Naive thymus-derived CD4-positive, alpha-beta T cell (primary cell): ENCODE measurements around the gene ZNHIT6. TPM values are rescaled to one million over a fixed set of nuclear protein-coding genes. Genes with fewer than 3 reads are reported as not detected.

ENCODE experiments used
- ATAC-seq: fragments of 150-1000 bp; cut with Tn5 transposase; 2 replicates; pipeline ENCODE4 v1.10.0; 2021; ENCODE audit warnings: mild to moderate bottlenecking, moderate library complexity
- CTCF ChIA-PET: fragments of 350-600 bp; sonication (Branson Sonifier 250); formaldehyde crosslinking; loops from one replicate; lab custom pipeline; 2021; ENCODE audit warnings: antibody characterized with exemption; lab: Charles Lee
- POLR2A ChIA-PET: fragments of 350-600 bp; sonication (Branson Sonifier 250); formaldehyde crosslinking; loops from one replicate; lab custom pipeline; 2021; ENCODE audit warnings: antibody characterized with exemption, inconsistent platforms; lab: Charles Lee
- DNase-seq, 9 donors: peaks; one replicate each; pipeline versions ENCODE4 v3.0.0 to v3.0.0-alpha.2; 2020 to 2022; ENCODE audit warnings: mixed read lengths in 1 of 9
- H3K27ac ChIP-seq: one replicate; pipeline ENCODE4 v1.7.0; 2013; ENCODE audit warnings: mild to moderate bottlenecking, low read depth, low read length, moderate library complexity
- H3K27me3 ChIP-seq, 2 donors: one replicate each; pipeline ENCODE4 v1.7.0; 2013; ENCODE audit warnings: low read length in 2 of 2, mild to moderate bottlenecking in 2 of 2, moderate library complexity in 2 of 2; ENCODE audit not compliant: control insufficient read depth in 2 of 2, insufficient read depth in 2 of 2
- H3K36me3 ChIP-seq, 3 experiments: 1 replicate in 2 of 3; 2 replicates in 1 of 3; pipeline ENCODE4 v1.7.0; 2013; ENCODE audit warnings: low read length in 3 of 3, mild to moderate bottlenecking in 3 of 3, moderate library complexity in 1 of 3; ENCODE audit not compliant: insufficient read depth in 3 of 3, control insufficient read depth in 2 of 3
- H3K4me1 ChIP-seq, 2 donors: one replicate each; pipeline ENCODE4 v1.7.0; 2013; ENCODE audit warnings: low read length in 2 of 2, mild to moderate bottlenecking in 2 of 2, moderate library complexity in 1 of 2; ENCODE audit not compliant: control insufficient read depth in 2 of 2, insufficient read depth in 2 of 2
- H3K4me3 ChIP-seq: 2 replicates; pipeline ENCODE4 v1.7.0; 2013; ENCODE audit warnings: mild to moderate bottlenecking, low read length
- H3K9me3 ChIP-seq, 3 experiments: 1 replicate in 2 of 3; 2 replicates in 1 of 3; pipeline ENCODE4 v1.7.0; 2013; ENCODE audit warnings: low read length in 3 of 3; ENCODE audit not compliant: control insufficient read depth in 2 of 3
- H3K27ac Mint-ChIP-seq, 9 donors: one replicate each; pipeline ENCODE4 v1.8.0; 2020 to 2022; ENCODE audit warnings: mixed read lengths in 9 of 9, mild to moderate bottlenecking in 8 of 9, moderate library complexity in 5 of 9, inconsistent platforms in 2 of 9
- H3K27me3 Mint-ChIP-seq, 5 donors: one replicate each; pipeline ENCODE4 v1.8.0; 2021 to 2022; ENCODE audit warnings: mixed read lengths in 5 of 5, mild to moderate bottlenecking in 1 of 5
- H3K36me3 Mint-ChIP-seq, 5 donors: one replicate each; pipeline ENCODE4 v1.8.0; 2020 to 2022; ENCODE audit warnings: mixed read lengths in 5 of 5, mild to moderate bottlenecking in 3 of 5, inconsistent platforms in 1 of 5
- H3K4me1 Mint-ChIP-seq, 7 donors: one replicate each; pipeline ENCODE4 v1.8.0; 2020 to 2022; ENCODE audit warnings: mixed read lengths in 7 of 7, mild to moderate bottlenecking in 3 of 7, inconsistent platforms in 1 of 7
- H3K4me3 Mint-ChIP-seq, 10 donors: one replicate each; pipeline ENCODE4 v1.8.0; 2020 to 2022; ENCODE audit warnings: mild to moderate bottlenecking in 10 of 10, mixed read lengths in 10 of 10, moderate library complexity in 6 of 10, inconsistent platforms in 2 of 10
- H3K9me3 Mint-ChIP-seq, 11 donors: one replicate each; pipeline ENCODE4 v1.8.0; 2020 to 2022; ENCODE audit warnings: mixed read lengths in 11 of 11, mild to moderate bottlenecking in 4 of 11, inconsistent platforms in 1 of 11, moderate library complexity in 1 of 11
- intact Hi-C, 2 donors: fragments of 100-400 bp; cut with micrococcal nuclease; formaldehyde crosslinking; loops; one replicate each; pipeline ENCODE4 v1.15.1; 2023
- polyA plus RNA-seq, 2 donors: library from polyadenylated mRNA; unstranded; fragments of 300-500 nt; fragmentation: Illumina TruSeq; gene quantifications; one replicate each; pipeline ENCODE4 v1.2.3, GENCODE V29; 2021
- total RNA-seq, 6 experiments: library from RNA in 5 of 6; stranded (reverse) in 5 of 6; gene quantifications; 1 replicate in 5 of 6; 2 replicates in 1 of 6; pipeline ENCODE4 v1.2.3 and lab custom pipeline; 2021 to 2026

The ZNHIT6 gene
- total and polyA plus RNA-seq, 7 experiments from 2014 or later = 13.8 to 22.2 (median 20.4) TPM

- Mint-ChIP-seq H3K4me3 (no peak overlapping the region), H3K27me3 (no peaks in the 10 kb centered on the region), H3K36me3 (peaks cover 12 to 41% (median 32%) of the 10 kb centered on the region in 5 donors), H3K27ac (no peak overlapping the region), H3K4me1 (peaks cover 0 to 7% (median 0%) of the 10 kb centered on the region in 7 donors), H3K9me3 (no peaks in the 10 kb centered on the region)
- Histone ChIP-seq H3K27ac (no peak overlapping the region), H3K4me3 (no peak overlapping the region), H3K27me3 (no peaks in the 10 kb centered on the region), H3K36me3 (peaks cover 0 to 11% (median 10%) of the 10 kb centered on the region in 3 experiments), H3K9me3 (no peaks in the 10 kb centered on the region), H3K4me1 (no peaks in the 10 kb centered on the region)
- no peak for DNase-seq
- POLR2A ChIA-PET = no interaction called here
- intact Hi-C loops = no loop called here
- CTCF ChIA-PET = no interaction called here
- ATAC-seq = no peak
Observed at GRCh38 chr1:85660541-85660940, 47.7 kb downstream of the ZNHIT6 start.

GRCh38 chr1:85659174-85659573 is 49.1 kb downstream of the ZNHIT6 start:
- DNase-seq (no peak), ATAC-seq (no peak)
- CTCF ChIA-PET = interaction anchor here (0.6 kb wide), 1 partner anchor 204 kb away, joined by 3 read pairs; no protein-coding TSS in a partner anchor
- peaks cover 0 to 1% (median 0%) of the 10 kb centered on the region in 11 donors for H3K9me3 Mint-ChIP-seq
- Histone ChIP-seq H3K27ac (no peak overlapping the region), H3K27me3 (no peaks in the 10 kb centered on the region), H3K9me3 (no peaks in the 10 kb centered on the region), H3K36me3 (peaks cover 0 to 23% (median 10%) of the 10 kb centered on the region in 3 experiments), H3K4me3 (no peak overlapping the region), H3K4me1 (no peaks in the 10 kb centered on the region)
- no peak overlapping the region for H3K27ac Mint-ChIP-seq
- no peaks in the 10 kb centered on the region for H3K27me3 Mint-ChIP-seq
- peaks cover 16 to 45% (median 35%) of the 10 kb centered on the region in 5 donors for H3K36me3 Mint-ChIP-seq
- POLR2A ChIA-PET = no interaction called here
- intact Hi-C loops = no loop called here
- H3K4me1 Mint-ChIP-seq = peaks cover 0 to 7% (median 2%) of the 10 kb centered on the region in 7 donors
- no peak overlapping the region for H3K4me3 Mint-ChIP-seq

- no peak overlapping the region for H3K27ac ChIP-seq
- intact Hi-C loops = no loop called here
- no peaks in the 10 kb centered on the region for H3K27me3 Mint-ChIP-seq
- peaks cover 0 to 7% (median 0%) of the 10 kb centered on the region in 7 donors for H3K4me1 Mint-ChIP-seq
- peaks cover 27 to 60% (median 52%) of the 10 kb centered on the region in 5 donors for H3K36me3 Mint-ChIP-seq
- H3K4me3 Mint-ChIP-seq = no peak overlapping the region
- no peaks in the 10 kb centered on the region for H3K9me3 ChIP-seq
- peak overlapping the region in 2 of 9 donors; percentile 3 to 22 for H3K27ac Mint-ChIP-seq
- no peaks in the 10 kb centered on the region for H3K27me3 ChIP-seq
- H3K4me3 ChIP-seq = no peak overlapping the region
- ATAC-seq = no peak
- CTCF ChIA-PET = no interaction called here
- H3K9me3 Mint-ChIP-seq = peaks cover 0 to 8% (median 3%) of the 10 kb centered on the region in 11 donors
- POLR2A ChIA-PET = no interaction called here
- peaks cover 0 to 41% (median 10%) of the 10 kb centered on the region in 3 experiments for H3K36me3 ChIP-seq
- DNase-seq = no peak
- H3K4me1 ChIP-seq = no peaks in the 10 kb centered on the region
Observed at GRCh38 chr1:85656948-85657347, 51.3 kb downstream of the ZNHIT6 start.

GRCh38 chr1:85656256-85656655 is 52.0 kb downstream of the ZNHIT6 start:
- peaks cover 0 to 7% (median 0%) of the 10 kb centered on the region in 7 donors for H3K4me1 Mint-ChIP-seq
- H3K4me3 Mint-ChIP-seq = no peak overlapping the region
- H3K27ac Mint-ChIP-seq = no peak overlapping the region
- Histone ChIP-seq H3K4me3 (no peak overlapping the region), H3K27me3 (no peaks in the 10 kb centered on the region), H3K27ac (no peak overlapping the region), H3K9me3 (no peaks in the 10 kb centered on the region), H3K4me1 (no peaks in the 10 kb centered on the region), H3K36me3 (peaks cover 0 to 37% (median 10%) of the 10 kb centered on the region in 3 experiments)
- peaks cover 0 to 8% (median 3%) of the 10 kb centered on the region in 11 donors for H3K9me3 Mint-ChIP-seq
- H3K27me3 Mint-ChIP-seq = no peaks in the 10 kb centered on the region
- intact Hi-C loops = no loop called here
- H3K36me3 Mint-ChIP-seq = peaks cover 26 to 62% (median 57%) of the 10 kb centered on the region in 5 donors
- no peak for DNase-seq
- POLR2A ChIA-PET = no interaction called here
- ATAC-seq = no peak
- CTCF ChIA-PET = no interaction called here

GRCh38 chr1:85655315-85655714 is 52.9 kb downstream of the ZNHIT6 start:
- intact Hi-C loops = no loop called here
- H3K27me3 Mint-ChIP-seq = no peaks in the 10 kb centered on the region
- H3K27me3 ChIP-seq = no peaks in the 10 kb centered on the region
- H3K27ac Mint-ChIP-seq = peak overlapping the region in 1 of 9 donors; percentile 37
- ATAC-seq (no peak), DNase-seq (no peak)
- peaks cover 0 to 42% (median 10%) of the 10 kb centered on the region in 3 experiments for H3K36me3 ChIP-seq
- H3K27ac ChIP-seq = no peak overlapping the region
- H3K36me3 Mint-ChIP-seq = peaks cover 30 to 68% (median 62%) of the 10 kb centered on the region in 5 donors
- ChIA-PET POLR2A (no interaction called here), CTCF (no interaction called here)
- no peaks in the 10 kb centered on the region for H3K9me3 ChIP-seq
- H3K4me1 Mint-ChIP-seq = peaks cover 0 to 7% (median 0%) of the 10 kb centered on the region in 7 donors
- no peak overlapping the region for H3K4me3 ChIP-seq
- H3K4me1 ChIP-seq = no peaks in the 10 kb centered on the region
- H3K9me3 Mint-ChIP-seq = peaks cover 0 to 11% (median 4%) of the 10 kb centered on the region in 11 donors
- no peak overlapping the region for H3K4me3 Mint-ChIP-seq

- no peak overlapping the region for H3K27ac Mint-ChIP-seq
- H3K36me3 ChIP-seq = peaks cover 0 to 46% (median 10%) of the 10 kb centered on the region in 3 experiments
Observed at GRCh38 chr1:85654066-85654782, 54.0 kb downstream of the ZNHIT6 start.

More at GRCh38 chr1:85654066-85654782, 54.0 kb downstream of the ZNHIT6 start:
- peaks cover 38 to 73% (median 66%) of the 10 kb centered on the region in 5 donors for H3K36me3 Mint-ChIP-seq
- peaks cover 0 to 7% (median 0%) of the 10 kb centered on the region in 7 donors for H3K4me1 Mint-ChIP-seq
- H3K4me3 Mint-ChIP-seq = no peak overlapping the region
- no peaks in the 10 kb centered on the region for H3K9me3 ChIP-seq
- ChIA-PET CTCF (no interaction called here), POLR2A (no interaction called here)
- H3K4me3 ChIP-seq = no peak overlapping the region
- H3K27me3 Mint-ChIP-seq = no peaks in the 10 kb centered on the region
- no peaks in the 10 kb centered on the region for H3K4me1 ChIP-seq
- no peaks in the 10 kb centered on the region for H3K27me3 ChIP-seq
- no peak for ATAC-seq
- intact Hi-C loops = no loop called here
- peaks cover 0 to 22% (median 7%) of the 10 kb centered on the region in 11 donors for H3K9me3 Mint-ChIP-seq
- no peak overlapping the region for H3K27ac ChIP-seq
- DNase-seq = no peak
